GM18526 (cell line): Measurements from ENCODE around the gene BRD7.

Experiments
- POLR2A ChIP-seq: IDR thresholded peaks from 3 replicates; pipeline ENCODE4 v1.6.1; 2011; ENCODE audit not compliant: insufficient read length; ENCODE audit errors: extremely low read depth

The BRD7 gene

DNA sequence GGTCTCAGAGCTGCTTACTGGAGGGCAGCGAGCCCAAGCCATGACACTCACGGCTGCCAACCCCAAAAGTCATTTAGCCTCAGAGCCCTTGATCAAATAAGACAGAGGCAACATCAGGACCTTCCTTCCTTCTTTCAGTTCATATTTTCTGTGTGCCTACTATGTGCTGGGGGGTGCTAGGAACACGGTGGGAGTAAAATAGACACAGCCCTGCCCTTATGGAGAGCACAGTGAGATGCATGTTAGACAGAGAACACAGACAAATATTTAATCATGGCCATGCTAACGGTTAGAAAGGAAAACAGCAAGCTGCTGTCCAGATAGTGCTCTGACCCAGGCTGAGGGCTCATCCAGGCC lies 4.5 kb upstream of the BRD7 start:
- no peak for TF ChIP-seq POLR2A

DNA sequence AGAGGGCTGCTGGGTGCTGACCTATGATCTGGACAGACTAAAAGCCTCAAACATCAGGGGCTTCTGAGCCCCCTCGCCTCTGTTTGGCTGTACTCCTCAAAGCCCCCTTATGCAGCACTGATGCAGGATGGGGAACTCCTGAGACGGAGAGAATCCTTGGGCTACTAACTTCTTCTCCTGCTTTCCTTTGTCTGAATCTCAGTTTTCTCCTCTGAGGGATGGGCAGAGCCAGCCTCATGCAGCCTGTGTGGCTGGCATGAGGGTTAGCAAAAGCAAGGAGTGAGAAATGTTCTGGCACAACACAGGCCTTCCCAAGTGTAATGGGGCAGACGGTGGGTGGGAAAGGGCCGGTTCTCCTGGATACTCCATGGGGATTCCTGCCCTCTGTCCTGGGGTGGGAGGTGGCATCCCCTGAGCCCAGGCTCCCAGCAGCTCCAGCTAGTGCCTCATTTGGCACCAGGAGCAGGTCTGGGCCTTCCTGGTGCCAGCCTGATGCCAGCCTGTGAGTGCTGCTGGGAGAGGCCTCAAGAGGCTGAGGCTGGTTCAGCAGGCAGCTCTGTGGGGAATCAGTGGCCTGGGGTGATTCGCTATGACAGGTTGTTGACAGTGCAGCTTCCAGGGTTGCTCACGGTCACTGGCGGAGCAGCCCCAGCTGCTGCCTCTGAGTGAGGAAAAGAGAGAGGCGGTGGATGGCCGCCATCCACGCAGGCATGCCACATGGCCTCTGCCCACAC lies 4.0 kb upstream of the BRD7 start:
- TF ChIP-seq POLR2A = no peak

DNA sequence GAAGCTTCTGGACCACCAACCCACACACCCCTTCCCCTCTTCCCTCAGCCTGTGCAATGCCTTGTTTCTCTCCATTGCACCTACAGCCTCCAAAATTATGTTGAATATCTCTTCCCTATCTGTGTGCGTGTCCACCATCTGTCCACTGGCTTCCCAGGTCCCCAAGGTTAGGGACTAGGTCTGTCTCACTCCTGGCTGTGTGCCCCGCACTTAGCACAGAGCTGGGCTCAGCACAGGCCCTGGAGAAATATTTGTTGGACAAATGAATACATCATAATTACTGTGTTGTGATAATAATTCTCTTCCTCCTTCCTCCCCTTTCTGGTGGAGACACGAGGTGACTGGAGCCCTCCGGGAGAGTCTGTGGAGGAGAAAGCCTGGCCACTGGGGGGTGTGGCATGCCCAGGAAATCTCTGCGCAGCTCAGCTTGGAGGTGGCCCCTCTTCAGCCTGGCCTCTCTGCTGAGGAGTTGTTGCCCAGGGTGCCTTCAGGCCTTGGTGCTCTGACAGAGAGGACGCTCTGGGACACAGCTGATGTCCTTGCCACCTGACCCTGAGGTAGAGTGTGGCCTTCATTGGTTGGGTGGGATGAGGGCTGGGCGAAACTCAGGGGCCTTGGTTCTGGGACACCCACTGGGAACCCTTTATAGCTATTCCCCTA lies 3.3 kb upstream of the BRD7 start:
- no peak for TF ChIP-seq POLR2A

DNA sequence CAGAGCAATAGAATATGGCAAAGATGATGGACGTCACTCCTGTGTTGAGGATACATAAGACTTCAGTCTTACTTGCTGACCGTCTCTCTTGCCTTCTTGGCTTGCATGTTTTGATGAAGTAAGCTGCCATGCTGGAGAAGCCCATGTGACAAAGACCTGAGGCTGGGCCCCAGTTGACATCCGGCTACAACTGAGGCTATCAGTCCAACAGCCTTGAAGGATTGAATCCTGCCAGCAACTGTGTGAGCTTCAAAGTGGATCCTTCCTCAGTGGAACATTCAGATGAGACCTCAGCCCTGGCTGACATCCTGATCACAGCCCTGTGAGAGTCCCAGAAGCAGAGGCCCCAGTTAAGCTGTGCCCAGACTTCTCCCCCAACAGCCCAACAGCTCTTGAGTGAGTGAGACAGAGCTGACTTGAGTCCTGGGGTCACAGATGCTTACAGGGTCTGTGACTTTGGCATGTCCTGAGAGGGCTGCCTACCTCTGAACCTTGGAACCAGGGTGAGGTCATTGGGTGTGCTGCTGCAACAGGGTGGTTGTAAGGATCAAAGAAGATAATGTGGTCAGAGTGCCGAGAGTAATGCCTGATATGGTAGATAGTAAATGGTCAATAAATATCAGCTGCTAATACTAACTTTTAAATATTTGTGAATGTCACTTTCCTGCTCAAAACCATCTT lies 2.4 kb upstream of the BRD7 start:
- TF ChIP-seq POLR2A = no peak

DNA sequence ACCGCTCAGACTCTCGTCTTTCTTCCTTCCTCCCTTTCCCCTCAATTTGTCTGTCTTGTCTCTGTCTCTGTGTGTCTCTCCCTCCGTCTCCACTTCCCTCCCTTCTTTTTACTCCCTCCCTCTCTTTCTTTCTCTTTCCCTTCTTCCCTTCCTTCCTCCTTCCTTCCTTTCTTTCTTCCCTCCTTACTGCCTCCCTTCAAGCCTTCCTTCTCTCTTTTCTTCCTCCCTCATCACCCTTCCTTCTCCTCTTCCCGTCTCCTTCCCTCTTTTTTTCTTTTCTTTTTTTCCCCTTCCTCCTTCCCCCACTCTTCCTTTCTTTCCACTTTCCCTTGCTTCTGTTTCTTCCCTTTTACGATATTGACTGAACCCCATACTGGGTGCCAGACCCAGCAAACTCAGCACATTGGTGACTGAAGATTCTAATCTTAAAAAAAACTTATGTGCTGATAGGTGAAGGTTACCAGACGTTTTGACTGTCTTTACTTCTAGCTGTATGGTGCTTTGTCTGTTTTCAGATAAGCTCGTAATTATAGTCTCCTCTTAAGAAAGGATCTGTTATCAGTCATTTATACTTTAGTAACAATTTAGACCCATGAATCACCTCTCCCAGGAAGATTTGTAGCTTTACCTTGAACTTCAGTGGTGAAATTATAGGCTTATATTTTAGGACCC lies 481 bp upstream of the BRD7 start:
- no peak for TF ChIP-seq POLR2A

DNA sequence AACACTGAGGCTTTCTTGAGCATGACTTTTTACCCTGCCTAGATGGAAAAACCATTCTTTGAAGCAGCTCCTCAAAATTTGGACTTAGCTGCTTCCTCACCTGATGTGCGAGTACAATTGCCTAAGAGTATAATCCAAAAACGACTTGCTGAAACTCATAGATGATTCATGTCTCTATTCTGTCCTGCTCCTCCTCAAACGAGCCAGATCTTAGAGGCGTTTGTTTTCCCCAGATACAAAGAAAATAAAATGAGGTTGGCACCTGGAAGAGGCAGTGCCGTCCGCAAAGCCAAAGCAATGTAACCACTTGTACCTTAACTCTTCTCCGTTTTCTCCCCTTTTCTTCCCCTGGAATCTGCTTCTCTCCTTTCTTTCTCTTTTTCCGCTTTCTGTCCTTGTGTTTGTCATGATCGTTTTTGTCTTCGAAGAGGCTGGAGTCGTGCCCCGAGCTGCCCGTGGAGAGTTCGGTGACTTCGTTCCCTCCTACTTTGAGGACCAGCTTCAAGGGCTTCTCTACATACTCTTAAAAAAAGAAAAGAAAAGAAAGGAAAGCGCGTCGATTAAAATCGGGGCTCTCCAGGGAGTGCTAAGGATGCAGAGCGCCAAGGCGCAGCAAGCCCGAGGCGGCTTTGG lies 895 bp downstream of the BRD7 start:
- no peak for TF ChIP-seq POLR2A

DNA sequence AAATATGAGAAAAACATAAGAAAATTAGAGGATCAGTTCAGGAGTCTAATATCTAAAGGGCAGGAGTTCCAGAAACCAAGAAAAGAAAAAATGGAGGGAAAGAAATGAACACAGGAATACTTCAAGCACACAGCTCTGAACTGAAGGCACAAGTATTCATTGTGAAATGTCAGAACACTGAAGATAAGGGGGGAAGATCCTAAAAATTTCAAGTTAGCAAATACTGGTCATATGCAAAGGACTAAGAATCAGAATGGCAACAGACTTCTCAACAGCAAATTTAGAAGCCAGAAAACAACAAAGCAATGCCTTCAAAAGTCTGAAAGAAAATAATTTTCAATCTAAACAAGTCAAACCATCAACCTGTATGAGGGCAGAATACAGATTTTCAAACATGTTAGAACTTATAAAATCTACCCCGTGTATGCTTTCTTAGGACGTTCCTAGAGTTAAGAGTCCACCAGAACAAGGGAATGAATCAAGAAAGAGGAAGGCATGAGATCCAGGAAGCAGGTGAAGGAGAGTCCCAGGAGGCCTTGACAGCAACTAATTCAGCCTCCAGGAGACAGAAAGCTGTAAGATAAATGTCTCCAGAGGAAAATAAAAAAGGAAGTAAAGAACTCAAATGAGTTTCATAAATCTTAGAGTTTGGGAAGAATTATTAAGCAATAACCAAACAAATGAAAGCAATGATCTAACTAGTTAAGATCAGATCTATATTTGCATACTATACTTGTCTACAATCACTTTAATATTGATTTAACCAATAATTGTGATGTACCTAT lies 2.8 kb downstream of the BRD7 start:
- no peak for TF ChIP-seq POLR2A

DNA sequence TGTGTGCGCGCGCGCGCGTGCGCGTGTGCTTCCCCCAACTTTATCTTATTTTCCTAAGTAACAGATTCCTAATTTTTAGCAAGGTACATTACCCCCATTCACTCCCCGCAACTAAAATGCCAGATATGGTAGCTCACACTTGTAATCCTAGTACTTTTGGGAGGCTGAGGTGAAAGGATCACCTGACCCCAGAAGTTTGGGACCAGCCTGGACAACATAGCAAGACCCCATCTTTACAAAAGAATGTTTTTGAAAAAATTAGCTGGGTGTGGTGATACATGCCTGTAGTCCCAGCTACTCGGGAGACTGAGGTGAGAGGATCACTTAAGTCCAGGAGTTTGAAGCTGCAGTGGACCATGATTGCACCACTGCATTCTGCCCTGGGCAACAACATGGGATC lies 5.1 kb downstream of the BRD7 start:
- TF ChIP-seq POLR2A = no peak

DNA sequence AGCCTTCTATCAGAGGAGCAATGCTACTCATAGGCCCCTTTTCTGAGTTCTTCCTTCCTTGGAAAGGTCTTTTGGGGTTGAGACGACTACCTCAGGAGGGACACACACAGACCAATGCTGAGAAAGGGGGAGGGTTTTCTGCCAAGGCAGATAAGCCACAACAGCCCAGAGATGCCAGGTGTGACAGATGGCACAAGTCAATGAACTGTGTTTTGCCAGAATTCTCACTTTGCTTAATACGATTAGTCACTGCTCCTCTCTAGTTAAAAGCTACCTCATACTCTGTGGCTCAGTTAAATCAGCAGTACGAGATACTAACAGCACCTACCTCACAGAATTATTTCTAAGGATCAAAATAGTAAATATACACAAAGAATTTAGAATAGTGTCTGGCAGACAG lies 8.0 kb downstream of the BRD7 start:
- no peak for TF ChIP-seq POLR2A

DNA sequence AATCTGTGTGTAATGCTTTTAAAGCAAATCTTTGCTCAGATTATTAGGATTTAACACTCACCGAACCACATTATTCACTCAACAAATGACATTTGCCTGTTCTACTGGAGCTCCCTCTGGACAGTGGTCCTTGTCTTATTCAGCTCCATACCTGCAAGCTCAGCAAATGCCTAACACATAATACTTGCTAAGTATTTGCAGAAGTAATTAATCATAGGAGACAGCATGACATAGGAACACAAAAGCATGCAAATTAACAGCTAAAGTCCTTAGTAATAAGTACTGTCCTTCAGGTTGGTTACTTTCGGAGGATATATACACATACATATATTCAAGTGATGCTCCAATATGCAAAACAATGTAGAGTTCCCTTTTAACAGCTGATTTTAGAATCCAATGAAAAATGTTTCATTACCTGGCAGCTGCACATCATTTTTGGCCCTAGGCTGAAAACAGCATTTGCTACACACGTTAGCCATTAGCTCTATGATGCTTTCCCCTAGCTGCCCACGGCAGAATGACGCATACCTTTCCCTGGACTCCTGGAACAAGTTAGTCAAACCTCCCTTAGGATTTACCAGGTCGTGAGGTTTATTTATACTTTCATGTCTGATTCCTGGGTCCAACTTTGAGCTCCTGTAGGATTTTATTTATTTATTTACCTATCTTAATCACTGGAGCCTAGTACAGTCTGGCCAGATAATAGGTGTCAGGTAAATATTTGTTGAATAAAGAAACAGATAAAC lies 8.6 kb downstream of the BRD7 start:
- TF ChIP-seq POLR2A = no peak

DNA sequence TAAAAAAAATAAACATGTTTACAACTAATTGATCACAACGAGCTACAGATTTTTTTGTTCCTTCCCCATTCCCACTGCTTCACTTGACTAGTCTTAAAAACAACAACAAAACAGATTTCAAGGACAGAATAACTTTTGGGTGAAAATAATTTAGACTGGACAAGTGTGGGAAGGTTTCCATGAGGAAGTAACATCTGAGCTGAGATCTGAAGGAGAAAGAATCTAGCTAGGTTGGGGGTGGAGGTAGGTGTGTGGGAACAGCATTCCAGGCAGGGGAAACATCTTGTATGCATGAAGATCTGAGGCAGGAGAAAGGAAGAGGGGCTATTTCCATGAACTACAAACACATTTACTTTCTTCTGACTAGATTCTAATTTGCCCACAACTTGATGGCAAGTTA lies 9.2 kb downstream of the BRD7 start:
- TF ChIP-seq POLR2A = no peak

DNA sequence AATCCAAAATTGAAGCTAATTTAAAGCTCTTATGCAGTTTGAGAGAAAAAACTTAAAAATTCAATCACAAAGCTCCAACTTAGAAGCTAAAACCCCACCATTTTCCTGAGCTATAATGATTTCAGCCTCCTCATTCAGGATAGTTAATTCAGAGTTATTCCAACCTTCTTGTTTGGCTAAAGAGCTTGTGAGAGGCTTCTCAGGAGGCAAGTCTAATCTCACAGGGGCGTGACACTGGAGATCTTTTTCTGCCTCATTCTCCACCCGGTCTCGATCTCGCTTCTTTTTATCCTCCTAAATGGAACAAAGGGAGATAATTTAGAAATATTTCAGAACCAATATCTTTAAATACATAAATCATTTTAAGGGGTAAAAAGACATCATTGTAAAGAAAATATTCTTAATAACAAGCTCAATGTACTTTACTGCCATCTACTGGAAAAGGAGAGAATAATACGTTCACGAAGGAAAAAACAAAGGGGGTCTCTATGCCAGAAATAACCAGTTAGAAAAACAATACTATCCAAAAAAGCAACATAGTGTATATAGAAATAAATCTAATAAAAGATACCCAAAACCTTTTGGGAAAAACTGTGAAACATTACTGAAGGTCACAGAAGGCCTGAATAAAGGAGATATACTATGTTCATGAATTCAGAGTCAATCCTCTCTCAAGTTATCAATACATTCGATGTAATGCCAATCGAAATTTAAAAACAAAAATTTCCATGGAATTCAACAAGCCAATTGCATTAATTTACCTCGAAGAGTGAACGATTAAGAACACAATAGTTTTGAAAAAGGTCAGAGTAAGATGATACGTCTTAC lies 13.9 kb downstream of the BRD7 start:
- TF ChIP-seq POLR2A = no peak

DNA sequence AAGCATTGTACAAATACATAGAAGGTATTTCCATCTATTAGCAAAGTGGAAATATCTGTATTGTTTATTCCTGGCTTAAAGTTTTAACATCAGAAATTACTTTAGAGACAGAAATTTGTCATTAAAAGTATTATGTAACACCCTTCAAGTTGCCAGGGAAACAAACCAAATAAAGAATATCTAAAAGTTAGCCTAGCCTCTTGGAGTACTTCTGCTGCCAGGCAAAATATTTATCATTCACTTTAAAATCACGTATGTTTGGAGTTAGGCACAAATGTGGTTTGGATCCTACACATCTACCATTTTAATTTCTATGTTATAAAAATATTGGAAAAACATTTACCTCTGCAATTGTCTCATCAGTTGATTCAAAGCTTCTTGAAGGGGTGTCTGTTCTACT lies 14.7 kb downstream of the BRD7 start:
- TF ChIP-seq POLR2A = no peak
